D341Med (cell line): ENCODE data around the gene DAG1.
"Not testable (repeated sequence)": the region's sequence is repeated elsewhere in the genome, so short reads cannot be mapped to it uniquely, and the experiment has no call there.

Source experiments
- DNase-seq: peaks from one replicate; pipeline ENCODE4 v3.0.0; 2012; ENCODE audit warnings: low spot score

The DAG1 gene

DNA sequence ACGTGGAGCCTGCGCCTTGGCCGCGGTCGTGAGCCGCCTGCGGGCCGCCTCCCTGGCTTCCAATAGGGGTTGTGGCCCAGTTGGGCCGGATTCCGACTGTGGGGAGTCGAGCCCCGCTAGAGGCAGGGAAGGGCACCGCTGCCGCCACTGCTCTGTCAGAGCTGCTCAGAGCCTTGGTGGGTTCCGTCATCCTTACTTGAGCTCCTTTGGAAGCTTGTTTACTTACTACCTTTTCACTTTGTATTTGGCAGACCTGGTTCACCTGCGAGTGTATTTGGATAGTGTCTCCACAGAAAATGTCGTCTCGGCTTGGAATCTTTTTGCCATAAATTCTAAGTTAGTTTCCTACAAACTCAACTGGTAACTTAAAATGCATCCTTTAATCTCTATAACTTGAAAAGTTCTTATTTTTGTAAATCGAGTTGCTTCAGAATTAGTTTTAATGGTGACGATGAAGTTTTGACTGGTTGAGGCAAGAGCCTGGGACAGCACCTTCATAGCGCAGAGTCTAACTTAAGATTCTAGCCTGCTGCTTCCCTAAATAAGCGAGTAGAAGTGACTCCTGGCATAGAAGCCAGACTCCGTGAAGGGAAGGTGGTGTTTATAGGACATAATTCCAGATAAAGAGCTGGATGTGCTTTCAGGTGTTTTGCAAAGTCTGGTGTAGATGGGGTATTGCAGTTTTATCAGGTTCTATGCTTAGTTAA lies 800 bp downstream of the DAG1 start:
- no peak for DNase-seq

DNA sequence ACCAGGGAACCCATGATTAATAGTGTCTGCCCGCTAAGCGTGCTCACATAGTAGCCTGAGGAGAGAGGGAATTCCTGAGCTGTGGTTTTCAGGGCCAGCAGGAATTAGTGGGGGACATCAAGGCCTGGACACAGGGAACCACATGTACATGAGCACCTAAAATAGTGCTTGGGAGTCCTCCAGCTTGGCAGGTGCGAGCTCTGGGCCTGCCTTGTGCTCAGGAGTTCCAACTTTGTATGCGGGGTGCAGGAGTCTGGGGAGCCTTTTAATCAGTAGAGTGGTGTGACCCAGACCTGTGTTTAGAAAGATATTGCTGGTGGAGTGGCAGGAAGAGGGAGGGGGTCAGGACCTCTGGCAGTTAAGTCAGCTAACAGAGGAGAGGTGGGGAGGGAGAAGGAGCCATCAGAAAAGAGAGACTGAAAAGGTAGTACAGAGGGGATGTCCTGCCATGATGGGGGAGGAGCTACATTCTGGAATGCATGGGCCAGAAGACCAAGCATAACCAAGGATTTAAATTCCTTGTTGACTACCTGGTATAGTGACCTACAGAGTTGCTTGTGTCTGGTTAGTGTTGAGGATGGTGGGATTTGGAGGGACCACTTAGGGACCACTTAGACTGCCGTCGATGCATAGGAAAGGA lies 1.9 kb downstream of the DAG1 start:
- no peak for DNase-seq

GRCh38 chr3:49476563-49476962 lies 6.5 kb downstream of the DAG1 start:
- DNase-seq = no peak

DNA sequence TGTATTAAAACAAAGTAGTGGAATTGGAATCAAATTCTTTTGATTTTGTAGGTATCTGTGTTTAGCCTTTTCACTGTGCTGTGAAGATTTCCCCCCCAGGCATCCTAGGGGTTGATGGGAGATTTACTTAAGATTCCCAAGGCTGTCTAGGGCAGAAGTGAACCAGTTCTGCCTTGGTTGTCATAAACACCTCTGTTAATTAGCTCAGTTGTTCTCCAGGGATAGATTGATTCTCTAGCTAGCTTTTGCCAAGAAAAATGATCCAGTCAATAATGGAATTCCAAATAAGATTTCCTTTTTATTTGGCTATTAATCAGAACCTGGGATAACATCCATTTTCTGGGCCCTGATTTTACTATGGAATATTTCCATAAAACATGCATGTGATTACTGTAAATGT lies 12.7 kb downstream of the DAG1 start:
- DNase-seq = no peak

- DNase-seq = no peak
Measured at GRCh38 chr3:49484471-49484870, 14.4 kb downstream of the DAG1 start.

- DNase-seq = no peak
Measured at GRCh38 chr3:49489247-49489646, 19.2 kb downstream of the DAG1 start.

- no peak for DNase-seq
Measured at GRCh38 chr3:49492969-49493368, 22.9 kb downstream of the DAG1 start.

GRCh38 chr3:49493901-49494300 lies 23.8 kb downstream of the DAG1 start:
- no peak for DNase-seq

DNA sequence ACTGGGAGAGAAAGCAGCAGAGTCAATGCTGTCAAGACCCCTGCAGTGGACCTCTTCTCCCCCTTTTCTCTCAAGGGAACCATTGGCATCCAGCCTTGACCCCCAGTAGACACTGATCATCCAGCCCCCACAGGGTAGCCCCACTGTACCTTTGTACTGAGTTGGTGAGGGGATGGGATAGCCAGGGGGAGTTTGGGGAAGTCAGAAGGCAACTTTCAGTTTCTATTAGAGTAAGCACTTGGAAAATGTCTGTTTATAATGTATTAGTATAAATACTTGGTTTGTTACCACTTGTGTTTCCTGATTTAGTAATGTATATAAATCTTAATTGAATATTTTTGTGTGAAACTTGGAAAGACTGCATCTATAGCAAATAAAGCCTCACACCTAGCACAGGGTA lies 25.0 kb downstream of the DAG1 start:
- DNase-seq = no peak

- DNase-seq = not testable (repeated sequence)
Measured at GRCh38 chr3:49496845-49497244, 26.8 kb downstream of the DAG1 start.

DNA sequence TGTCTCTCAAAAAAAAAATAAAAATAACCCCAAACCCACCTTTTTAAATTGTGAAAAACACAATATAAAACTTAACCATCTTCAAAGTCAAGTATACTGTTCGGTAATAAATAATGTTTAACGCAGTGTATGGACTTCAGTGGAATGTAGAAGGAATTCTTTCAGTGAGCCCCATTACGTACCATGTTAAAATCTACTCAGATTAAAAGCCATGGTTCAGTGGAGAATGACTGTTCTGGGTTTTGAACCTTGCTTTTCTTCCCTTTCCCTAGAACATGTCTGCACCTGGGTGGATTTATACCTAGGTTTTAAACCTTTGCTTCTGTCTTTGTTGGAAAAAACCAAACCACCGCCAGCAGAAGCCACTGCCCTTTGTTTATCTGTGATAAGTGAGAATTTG lies 27.5 kb downstream of the DAG1 start:
- no peak for DNase-seq

GRCh38 chr3:49498239-49498638 lies 28.2 kb downstream of the DAG1 start:
- DNase-seq = no peak

DNA sequence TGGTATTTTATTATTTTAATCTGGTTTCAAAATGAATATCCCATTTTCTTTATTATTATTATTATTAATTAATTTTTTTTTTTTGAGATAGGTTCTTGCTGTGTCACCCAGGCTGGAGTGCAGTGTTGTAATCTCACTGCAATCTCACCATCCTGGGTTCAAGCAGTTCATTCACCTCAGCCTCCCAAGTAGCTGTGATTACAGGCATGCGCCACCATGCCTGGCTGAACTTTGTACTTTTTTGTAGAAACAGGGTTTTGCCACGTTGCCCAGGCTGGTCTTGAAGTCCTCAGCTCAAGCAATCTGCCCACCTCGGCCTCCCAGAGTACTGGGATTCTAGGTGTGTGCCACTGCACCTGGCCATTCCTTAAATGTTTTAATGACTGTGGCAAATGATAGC lies 28.6 kb downstream of the DAG1 start:
- no peak for DNase-seq

GRCh38 chr3:49500205-49500731 lies 30.2 kb downstream of the DAG1 start:
- no peak for DNase-seq

DNA sequence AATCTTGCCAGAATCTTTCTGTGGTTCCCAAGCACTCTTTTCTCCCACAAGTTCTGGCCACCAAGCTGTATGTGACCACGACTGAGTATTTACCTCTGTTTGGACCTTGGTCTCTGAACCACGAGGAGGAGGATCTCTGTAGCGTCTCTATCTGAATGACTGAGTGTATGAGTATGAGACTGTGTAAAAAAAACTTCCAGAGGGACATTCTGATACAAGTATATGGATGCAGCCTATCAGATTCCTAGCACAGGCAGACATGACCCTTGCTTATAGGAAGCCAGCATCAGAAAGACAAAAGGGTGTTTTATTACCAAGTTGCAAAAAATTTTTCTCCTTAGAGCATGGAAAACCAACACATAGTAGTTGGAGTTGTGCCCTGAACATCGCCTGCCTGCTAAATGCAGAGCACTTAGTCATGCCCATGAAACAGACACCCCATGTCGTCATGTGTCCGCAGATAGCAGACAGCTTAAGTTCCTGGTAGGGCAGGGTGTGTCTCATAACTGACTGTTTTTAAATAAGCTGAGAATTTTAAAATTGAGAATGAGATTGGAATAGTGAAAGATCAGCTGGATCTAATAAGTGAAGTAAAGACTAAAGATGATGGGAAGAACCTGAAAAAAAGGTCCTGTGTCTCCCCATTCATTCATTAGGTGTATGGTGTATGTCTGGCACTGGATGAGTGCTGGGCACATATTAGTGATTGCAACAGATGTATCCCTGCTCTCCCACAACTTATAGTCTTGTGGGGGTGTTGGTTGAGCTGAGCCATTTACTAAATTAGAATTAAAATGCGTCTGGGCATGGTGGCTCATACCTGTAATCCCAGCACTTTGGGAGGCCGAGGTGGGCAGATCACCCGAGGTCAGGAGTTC lies 30.9 kb downstream of the DAG1 start:
- DNase-seq = no peak

DNA sequence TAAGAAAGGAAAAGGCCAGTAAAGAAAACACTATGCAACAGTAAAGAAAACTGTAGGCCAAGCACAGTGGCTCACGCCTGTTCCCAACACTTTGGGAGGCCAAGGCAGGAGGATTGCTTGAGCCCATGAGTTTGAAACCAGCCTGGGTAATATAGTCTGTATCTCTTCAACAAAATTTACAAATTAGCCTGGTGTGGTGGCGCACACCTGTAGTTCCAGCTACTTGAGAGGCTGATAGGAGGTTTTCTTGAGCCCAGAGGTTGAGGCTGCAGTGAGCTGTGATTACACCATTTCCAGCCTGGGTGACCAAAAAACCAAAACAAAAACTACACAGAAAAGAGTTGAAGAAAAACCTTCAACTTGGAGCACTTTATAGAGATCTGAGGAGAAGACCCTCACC lies 31.8 kb downstream of the DAG1 start:
- no peak for DNase-seq

GRCh38 chr3:49506906-49507305 lies 36.8 kb downstream of the DAG1 start:
- no peak for DNase-seq

- no peak for DNase-seq
Measured at GRCh38 chr3:49509028-49509561, 39.0 kb downstream of the DAG1 start.

DNA sequence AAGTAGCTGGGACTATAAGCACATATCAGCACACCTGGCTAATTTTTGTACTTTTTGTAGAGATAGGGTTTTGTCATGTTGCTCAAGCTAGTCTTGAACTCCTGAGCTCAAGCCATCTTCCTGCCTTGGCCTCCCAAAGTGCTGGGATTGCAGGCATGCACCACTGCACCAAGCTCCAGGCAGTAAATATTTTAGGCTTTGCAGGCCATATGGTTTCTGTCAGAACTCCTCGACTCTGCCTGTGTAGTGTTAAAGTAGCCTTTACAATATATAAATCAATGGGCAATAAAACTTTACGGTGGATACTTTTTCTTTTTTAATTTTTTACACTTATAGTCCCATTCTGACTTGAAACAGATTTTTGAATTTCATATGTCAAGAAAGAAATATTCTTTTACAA lies 41.6 kb downstream of the DAG1 start:
- DNase-seq = no peak

GRCh38 chr3:49512781-49513355 lies 42.8 kb downstream of the DAG1 start:
- no peak for DNase-seq

DNA sequence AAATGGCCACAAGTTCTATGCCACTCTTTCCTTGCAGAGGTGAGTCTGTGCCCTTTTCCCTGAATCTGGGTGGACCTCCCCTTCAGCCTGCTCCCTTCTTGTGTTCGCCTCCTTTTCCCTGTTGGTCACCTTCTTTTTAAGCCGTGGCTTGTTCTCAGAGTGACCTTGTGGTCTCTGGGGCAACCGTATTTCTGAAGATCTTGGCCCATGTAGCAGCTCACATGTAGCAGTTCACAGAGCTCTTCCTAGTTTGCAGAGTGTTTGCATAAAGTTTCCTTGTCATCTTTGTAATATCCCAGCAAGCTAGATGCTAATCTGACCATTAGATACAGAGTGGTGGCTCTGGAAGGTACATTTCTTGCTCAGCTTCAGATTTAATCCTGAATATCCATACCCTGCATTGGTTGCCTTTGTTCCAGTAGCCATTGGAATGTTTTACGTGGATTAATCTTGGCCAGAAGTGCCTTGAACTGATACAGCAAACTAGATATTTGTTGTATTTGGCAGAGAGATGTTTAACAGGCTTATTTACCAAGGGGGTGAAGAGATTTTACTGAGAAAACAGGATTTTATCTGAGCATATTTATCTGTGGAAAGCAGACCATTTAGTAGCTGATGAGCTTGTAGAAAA lies 43.5 kb downstream of the DAG1 start:
- no peak for DNase-seq

DNA sequence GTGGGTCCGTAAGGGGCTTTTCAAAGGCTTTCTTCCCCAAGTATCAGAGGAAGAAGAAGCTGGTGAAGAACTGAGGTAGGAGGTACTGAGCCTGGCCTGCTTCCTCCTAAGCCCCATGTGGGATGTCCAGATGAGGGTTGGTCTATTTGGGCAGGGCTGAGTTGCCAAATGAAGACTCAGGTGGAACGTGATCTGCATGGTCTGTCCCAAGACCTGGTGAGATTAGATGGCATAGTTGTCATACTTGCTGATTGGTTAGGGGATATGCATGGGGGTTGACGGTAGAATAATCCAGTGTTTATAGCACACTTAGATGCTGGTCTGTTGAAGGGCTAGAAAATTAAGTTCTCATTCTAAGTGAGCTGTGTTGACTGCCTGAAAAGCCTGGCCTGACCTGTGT lies 47.9 kb downstream of the DAG1 start:
- DNase-seq = no peak
